Urinary bladder (tissue), 4 donors: ENCODE measurements around the gene CADM2. TPM values are rescaled to one million over a fixed set of nuclear protein-coding genes. Genes with fewer than 3 reads are reported as not detected.
"Not testable (repeated sequence)": the region's sequence is repeated elsewhere in the genome, so short reads cannot be mapped to it uniquely, and the experiment has no call there.

Experiments used
- DNase-seq: peaks from one replicate; pipeline ENCODE4 v3.0.0-alpha.2; 2015; ENCODE audit errors: extremely low spot score
- H3K27ac ChIP-seq: one replicate; pipeline ENCODE4 v1.5.1; 2013; ENCODE audit warnings: low read depth, mild to moderate bottlenecking, moderate library complexity
- H3K36me3 ChIP-seq: one replicate; pipeline ENCODE4 v1.6.1; 2013; ENCODE audit warnings: mild to moderate bottlenecking, moderate library complexity; ENCODE audit not compliant: insufficient read depth
- H3K4me1 ChIP-seq: one replicate; pipeline ENCODE4 v1.6.1; 2013; ENCODE audit warnings: mild to moderate bottlenecking, moderate library complexity; ENCODE audit not compliant: insufficient read depth
- H3K4me3 ChIP-seq: one replicate; pipeline ENCODE4 v1.5.1; 2013; ENCODE audit warnings: low read depth, low read length
- WGBS: extraction: QIAGEN DNeasy Blood & Tissue Kit; methylation state at CpG from one replicate; pipeline ENCODE4 v1.1.7; 2013; 5-methylcytosine and 5-hydroxymethylcytosine counted together
- polyA plus RNA-seq: library from polyadenylated mRNA; stranded (reverse); fragments of 200-250 nt; gene quantifications from one replicate; pipeline ENCODE4 v1.2.3, GENCODE V29; 2013
- total RNA-seq: library from RNA; depleted of rRNA; stranded (reverse); fragments of >200 nt; gene quantifications from one replicate; pipeline ENCODE4 v1.2.3, GENCODE V29; 2014
- donor health status: healthy with polysubstance abuse.
- donor health status: healthy.

Gene CADM2
- total and polyA plus RNA-seq, 2 donors = 2.7 to 4.6 TPM

DNA sequence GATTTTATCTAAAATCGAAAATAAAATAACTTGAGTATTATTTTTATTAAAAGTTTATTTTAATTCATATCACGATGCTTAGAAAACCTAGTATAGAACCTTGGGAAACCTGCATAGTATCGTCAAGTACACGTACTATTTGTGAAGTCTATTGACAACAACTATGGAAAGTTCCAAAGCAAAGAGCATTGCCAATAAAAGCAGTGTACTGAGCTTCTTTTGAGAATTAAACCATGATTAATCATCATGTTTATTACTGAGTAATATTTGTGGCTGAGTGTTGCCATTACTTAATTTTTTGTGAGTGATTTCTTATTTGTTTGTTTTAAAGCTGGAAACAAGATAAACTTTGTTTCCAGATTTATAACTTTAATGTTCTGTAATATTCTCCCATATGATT is 674.1 kb downstream of the CADM2 start:
- Histone ChIP-seq H3K4me1 (no peaks in the 10 kb centered on the region), H3K4me3 (no peak overlapping the region), H3K36me3 (no peaks in the 10 kb centered on the region), H3K27ac (no peak overlapping the region)
- 84% methylated on average over 4 of the region's 4 CpGs for WGBS
- DNase-seq = no peak

DNA sequence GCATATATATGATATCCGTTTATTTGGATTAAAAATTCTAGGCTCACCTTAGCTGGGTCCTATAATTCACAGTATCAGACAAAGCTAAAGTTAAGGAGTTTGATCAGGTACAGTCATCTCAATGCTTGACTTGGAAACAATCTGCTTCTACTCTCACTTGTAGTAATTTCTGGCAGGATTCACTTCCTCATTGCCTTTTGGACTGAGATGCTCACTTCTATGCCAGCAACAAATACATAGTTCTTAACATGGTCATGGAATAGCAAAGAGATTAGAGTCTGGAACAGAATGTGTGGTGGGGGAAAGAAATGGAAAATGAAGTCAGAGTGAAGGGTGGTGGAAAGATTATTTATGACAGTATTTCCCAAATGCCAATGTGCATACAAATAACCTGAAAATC is 693.6 kb downstream of the CADM2 start:
- no peaks in the 10 kb centered on the region for H3K4me1 ChIP-seq
- no peaks in the 10 kb centered on the region for H3K36me3 ChIP-seq
- H3K4me3 ChIP-seq = no peak overlapping the region
- H3K27ac ChIP-seq = no peak overlapping the region
- DNase-seq = no peak
- 90% methylated on average over 1 of the region's 1 CpG for WGBS

DNA sequence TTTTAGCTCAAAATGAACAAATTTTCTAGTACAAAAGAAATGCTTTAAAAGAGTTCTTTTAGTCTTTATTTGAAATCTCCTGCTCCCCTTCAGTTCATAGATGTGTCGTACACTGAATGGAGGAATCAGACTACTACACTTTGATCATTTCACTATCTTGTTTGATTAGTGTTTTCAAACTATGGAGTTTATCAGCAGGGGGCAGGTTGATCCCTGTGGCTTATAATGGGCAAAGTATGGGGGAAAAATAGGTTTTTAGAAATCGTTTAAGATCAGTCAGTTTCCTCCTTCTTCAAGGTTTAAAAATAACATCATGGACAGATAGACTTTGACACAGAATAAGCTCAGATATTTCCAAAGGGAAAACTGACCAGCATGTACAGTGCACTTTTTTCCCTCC is 701.7 kb downstream of the CADM2 start:
- 49% methylated on average over 2 of the region's 2 CpGs for WGBS
- H3K36me3 ChIP-seq = no peaks in the 10 kb centered on the region
- no peak for DNase-seq
- no peak overlapping the region for H3K4me3 ChIP-seq
- no peaks in the 10 kb centered on the region for H3K4me1 ChIP-seq
- no peak overlapping the region for H3K27ac ChIP-seq

DNA sequence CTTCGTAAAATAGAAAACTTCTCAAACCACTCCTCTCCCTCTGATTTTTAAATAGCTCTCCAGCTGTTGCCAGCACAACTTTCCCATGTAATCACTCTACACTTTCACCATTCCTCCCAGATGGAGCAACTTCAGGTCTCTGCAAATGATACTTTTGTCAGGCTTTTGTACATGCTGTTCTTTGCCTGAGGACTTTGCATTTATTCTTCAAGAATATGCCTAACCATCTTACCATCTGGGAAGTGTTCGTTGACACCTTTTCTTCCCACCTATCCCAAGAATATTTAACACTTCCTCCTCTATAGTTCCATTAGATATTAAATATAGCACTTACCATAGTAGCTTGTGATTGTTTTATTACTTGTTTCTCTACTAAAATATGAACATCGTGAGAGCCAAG is 703.7 kb downstream of the CADM2 start:
- no peak overlapping the region for H3K27ac ChIP-seq
- no peaks in the 10 kb centered on the region for H3K4me1 ChIP-seq
- no peak for DNase-seq
- H3K36me3 ChIP-seq = no peaks in the 10 kb centered on the region
- no peak overlapping the region for H3K4me3 ChIP-seq
- 82% methylated on average over 3 of the region's 3 CpGs for WGBS

DNA sequence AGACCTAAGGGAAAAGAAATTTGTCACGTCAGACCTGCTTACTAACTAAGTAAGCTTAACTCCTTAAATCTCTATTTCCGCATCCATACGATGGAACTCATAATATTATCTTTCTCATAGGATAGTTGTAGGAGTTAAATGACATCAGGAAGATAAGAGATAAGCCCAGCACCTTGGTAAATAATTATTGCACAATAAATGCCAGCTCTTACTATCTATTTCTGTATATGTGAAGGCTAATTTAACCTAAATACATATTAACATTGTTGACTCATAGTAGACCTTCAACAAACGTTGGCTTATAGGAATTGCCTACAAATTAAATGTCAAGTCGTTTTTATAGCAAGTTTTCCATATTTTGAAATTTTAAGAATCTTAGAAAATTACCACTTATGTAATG is 709.0 kb downstream of the CADM2 start:
- no peak for DNase-seq
- H3K36me3 ChIP-seq = no peaks in the 10 kb centered on the region
- no peaks in the 10 kb centered on the region for H3K4me1 ChIP-seq
- H3K27ac ChIP-seq = no peak overlapping the region
- 77% methylated on average over 5 of the region's 5 CpGs for WGBS
- no peak overlapping the region for H3K4me3 ChIP-seq

DNA sequence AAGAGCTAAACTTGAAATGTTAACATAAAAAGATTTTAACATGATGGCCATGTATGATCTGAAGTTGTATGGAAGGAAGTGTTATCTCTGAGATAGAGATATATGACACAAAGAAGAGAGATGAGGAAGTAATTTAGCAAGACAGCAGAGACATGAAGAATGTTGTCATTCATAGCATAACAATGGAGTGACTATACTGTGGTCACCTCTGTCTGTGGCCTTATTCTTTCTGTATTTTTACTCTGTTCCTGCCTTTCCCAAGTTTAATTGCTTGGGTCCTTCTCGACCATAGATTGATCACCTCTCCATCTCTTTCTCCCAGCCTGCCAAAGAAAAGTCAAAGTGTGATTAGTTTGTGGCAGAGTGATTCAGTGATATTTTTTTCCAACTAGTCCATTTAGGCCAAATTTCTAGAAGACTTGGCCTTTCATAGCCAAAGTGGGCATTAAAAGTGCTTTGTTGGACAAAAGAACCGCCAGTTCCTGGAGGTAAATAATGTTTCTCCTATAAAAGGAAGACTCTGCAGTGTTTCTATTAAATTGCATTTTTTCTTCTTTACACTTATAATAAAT is 711.9 kb downstream of the CADM2 start:
- WGBS = 80% methylated on average over 2 of the region's 2 CpGs
- H3K27ac ChIP-seq = no peak overlapping the region
- no peaks in the 10 kb centered on the region for H3K36me3 ChIP-seq
- H3K4me1 ChIP-seq = no peaks in the 10 kb centered on the region
- DNase-seq = no peak
- no peak overlapping the region for H3K4me3 ChIP-seq

DNA sequence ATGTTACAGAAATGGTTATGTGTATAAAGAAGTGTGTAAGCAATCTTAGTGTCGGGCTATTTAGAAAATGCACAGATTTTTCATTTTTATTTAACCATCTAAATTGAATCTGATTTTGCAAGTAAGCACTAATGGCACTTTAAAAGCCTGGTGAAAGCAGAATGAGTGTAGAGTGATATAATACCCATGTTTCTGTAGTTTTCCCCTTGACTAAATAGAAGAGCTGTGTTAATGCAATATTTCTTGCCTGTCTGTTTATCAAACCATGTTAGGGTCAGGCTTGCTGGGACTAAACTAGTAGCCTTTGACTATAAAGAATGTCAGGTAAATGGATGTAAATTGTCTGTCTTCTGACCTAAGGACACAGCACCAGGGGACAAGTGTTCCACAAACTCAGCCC is 714.0 kb downstream of the CADM2 start:
- H3K36me3 ChIP-seq = no peaks in the 10 kb centered on the region
- no peak overlapping the region for H3K27ac ChIP-seq
- no peaks in the 10 kb centered on the region for H3K4me1 ChIP-seq
- no peak for DNase-seq
- WGBS = 49% methylated on average over 1 of the region's 1 CpG
- H3K4me3 ChIP-seq = no peak overlapping the region

DNA sequence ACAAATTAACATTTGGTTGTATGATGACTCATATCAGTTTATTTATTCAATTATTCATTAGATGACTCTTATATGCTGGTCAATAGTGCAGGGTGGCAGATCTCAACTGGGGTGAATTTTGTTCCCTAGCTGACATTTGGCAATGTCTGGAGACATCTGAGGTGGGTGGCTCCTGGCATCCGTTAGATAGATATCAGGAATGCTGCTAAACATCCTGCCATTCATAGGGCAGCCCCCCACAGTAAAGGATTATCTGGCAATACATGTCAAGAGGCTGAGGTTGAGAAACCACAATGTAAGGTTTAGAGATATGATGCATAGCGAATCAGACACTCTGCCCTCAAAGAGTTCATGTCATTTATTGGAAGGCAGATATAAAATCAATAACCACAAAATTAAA is 719.9 kb downstream of the CADM2 start:
- Histone ChIP-seq H3K4me3 (no peak overlapping the region), H3K36me3 (no peaks in the 10 kb centered on the region), H3K4me1 (no peaks in the 10 kb centered on the region), H3K27ac (no peak overlapping the region)
- WGBS = 79% methylated on average over 2 of the region's 2 CpGs
- DNase-seq = no peak

DNA sequence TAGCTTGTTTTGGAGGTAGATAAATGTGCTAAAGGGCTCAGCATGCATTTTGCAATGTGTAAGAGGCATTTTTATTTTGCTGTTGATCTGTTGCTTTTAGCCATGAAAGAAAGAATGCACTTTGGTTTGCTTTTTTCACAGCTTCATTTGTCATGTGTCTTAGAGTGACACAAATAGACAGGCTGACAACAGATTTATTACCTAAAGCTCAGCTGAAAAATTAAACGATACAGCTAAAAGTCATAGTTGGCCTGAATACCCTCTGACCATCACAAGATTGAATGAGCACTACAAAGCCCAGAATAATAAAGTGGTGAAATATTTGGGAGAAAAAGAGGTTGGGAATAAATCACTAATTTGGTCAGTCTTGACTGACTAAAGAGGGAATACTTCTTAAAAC is 723.1 kb downstream of the CADM2 start:
- WGBS = 51% methylated on average over 1 of the region's 1 CpG
- no peak for DNase-seq
- Histone ChIP-seq H3K27ac (no peak overlapping the region), H3K4me3 (no peak overlapping the region), H3K4me1 (no peaks in the 10 kb centered on the region), H3K36me3 (no peaks in the 10 kb centered on the region)

DNA sequence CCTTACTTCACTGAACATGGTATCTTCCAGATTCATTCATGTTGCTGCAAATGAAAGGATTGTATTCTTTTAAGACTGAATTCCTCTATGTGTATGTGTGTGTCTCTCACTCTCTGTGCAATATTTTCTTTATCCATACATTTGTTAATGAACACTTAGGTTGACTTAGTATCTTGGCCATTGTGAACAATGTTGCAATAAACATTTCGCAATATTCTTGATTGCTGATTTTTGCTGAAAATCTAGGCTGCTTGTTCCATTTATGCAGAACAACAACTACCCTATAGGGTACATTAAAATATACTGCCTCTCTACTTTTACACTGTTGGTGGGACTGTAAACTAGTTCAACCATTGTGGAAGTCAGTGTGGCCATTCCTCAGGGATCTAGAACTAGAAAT is 732.4 kb downstream of the CADM2 start:
- H3K36me3 ChIP-seq = no peaks in the 10 kb centered on the region
- DNase-seq = no peak
- WGBS = 92% methylated on average over 1 of the region's 1 CpG
- H3K27ac ChIP-seq = no peak overlapping the region
- H3K4me1 ChIP-seq = no peaks in the 10 kb centered on the region
- no peak overlapping the region for H3K4me3 ChIP-seq

DNA sequence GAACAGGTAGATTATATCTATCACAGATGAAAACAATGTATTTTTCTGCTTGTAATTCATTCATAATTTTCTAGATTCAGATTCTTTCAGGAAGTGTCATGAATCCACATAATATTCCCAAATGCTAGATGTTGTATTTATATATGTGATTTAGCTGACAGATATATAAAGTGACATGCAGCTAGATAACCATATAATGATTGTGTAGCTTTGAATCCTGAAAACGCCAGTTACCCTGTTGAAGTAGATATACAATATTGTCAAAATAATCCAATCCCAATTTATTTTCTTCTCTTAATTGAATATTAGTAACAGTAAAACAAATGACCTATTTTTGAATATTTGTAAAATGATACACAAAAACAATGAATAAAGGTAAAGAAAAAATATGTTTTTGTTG is 738.4 kb downstream of the CADM2 start:
- no peak overlapping the region for H3K4me3 ChIP-seq
- no peaks in the 10 kb centered on the region for H3K36me3 ChIP-seq
- no peaks in the 10 kb centered on the region for H3K4me1 ChIP-seq
- 82% methylated on average over 1 of the region's 1 CpG for WGBS
- no peak for DNase-seq
- H3K27ac ChIP-seq = no peak overlapping the region

DNA sequence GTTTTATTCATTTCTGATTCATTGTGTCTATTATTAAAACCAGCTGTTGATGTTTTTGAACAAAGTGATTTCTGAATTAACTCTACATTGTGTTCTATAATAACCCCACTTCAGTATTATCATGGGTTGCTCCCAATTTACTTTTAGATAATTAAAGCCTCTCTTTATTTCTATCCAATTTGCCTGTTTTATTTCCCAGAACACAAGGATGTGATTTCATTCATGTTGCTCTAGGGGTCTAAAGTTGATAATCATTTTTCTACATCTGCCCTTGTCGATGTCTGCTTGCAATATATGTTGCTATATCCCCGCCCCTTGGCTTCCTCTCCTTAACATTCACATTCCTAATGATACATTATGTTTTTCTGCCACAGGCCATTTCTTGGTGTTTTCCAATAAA is 747.3 kb downstream of the CADM2 start:
- DNase-seq = no peak
- Histone ChIP-seq H3K27ac (no peak overlapping the region), H3K4me3 (no peak overlapping the region), H3K36me3 (no peaks in the 10 kb centered on the region), H3K4me1 (no peaks in the 10 kb centered on the region)
- WGBS = 87% methylated on average over 2 of the region's 2 CpGs

DNA sequence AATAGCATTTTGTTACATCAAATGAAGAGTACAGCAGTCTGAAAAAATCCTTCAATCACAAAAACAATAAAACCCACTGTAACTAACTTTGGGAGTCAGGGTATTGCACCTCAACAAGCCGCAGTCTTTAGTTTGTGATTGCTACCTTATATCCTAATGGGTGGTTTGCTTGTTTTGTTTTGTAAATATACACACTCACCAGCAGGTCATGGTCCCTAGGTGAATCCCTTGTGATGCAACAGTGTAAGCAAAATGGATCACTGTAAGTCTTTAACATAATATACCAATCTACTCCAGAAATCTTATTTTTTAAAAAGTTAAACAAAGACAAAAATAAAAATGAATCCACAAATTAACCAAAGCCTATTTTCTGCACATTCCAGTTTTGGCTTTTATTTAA is 749.5 kb downstream of the CADM2 start:
- H3K27ac ChIP-seq, H3K4me1 ChIP-seq, DNase-seq, H3K36me3 ChIP-seq, H3K4me3 ChIP-seq: not testable (repeated sequence)
- 73% methylated on average over 1 of the region's 1 CpG for WGBS

DNA sequence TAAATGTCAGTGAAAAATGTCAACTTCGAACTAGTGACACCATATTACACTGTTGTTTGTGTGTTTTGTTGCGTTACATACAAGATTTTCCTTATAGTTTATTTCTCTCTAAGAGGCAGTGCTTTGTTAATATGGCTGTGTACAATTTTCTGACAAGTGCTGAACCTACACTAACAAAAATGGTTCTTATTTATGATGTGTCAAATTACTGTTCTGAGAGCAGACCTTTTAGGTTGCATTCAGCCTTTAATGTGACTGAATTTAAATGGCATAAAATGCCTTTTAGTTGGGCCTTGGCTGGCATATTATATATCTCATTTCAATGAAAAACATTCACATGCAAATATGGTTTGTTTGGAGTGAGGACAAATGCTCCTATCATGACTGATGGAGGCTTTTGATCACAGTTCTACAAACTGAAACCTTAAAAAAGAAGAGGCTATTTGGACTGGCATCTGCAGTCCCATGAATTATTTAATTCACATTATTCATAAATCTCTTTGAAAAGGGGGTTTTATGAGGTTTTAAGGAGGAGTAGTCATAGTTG is 750.6 kb downstream of the CADM2 start:
- no peak for DNase-seq
- Histone ChIP-seq H3K27ac (no peak overlapping the region), H3K36me3 (no peaks in the 10 kb centered on the region), H3K4me1 (no peaks in the 10 kb centered on the region), H3K4me3 (no peak overlapping the region)
- 55% methylated on average over 2 of the region's 2 CpGs for WGBS

DNA sequence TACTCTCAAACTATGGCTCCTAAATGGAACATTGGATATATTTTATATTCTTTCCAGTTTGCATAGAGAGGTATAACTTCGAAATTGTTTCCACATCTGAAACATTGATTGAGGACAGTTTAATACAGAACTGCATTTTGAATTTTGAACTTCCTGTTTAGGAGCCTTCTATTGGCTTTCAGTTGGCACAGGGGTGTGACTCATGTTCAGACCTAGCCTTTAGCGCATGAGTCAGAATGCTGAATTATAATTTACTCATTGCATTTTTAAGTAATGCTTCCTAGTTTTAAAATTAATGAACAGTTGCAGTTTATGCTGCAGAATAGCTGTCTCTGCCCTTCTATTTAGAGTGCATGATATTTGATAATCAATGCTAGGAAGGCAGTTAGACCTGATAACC is 751.7 kb downstream of the CADM2 start:
- no peaks in the 10 kb centered on the region for H3K4me1 ChIP-seq
- H3K27ac ChIP-seq = no peak overlapping the region
- H3K36me3 ChIP-seq = no peaks in the 10 kb centered on the region
- no peak for DNase-seq
- 86% methylated on average over 2 of the region's 2 CpGs for whole genome bisulfite sequencing
- no peak overlapping the region for H3K4me3 ChIP-seq
